Measurements from ENCODE around the gene USP10.

USP10 gene

GRCh38 chr16:84827897-84828296, 128.1 kb downstream of the USP10 start:
- Histone ChIP-seq H3K9ac (ENCODE audit: low read depth, low read length) (no peak overlapping the region), H3K4me3 (ENCODE audit: low read depth, low read length) (no peak overlapping the region), H3K36me3 (ENCODE audit: control insufficient read depth, insufficient read depth, low read length) (no peaks in the 10 kb centered on the region), H3K27me3 (ENCODE audit: control insufficient read depth, insufficient read depth, low read length) (no peaks in the 10 kb centered on the region), H3K4me1 (ENCODE audit: control insufficient read depth, insufficient read depth, low read length) (no peaks in the 10 kb centered on the region), H3K9me3 (ENCODE audit: control insufficient read depth, insufficient read depth, low read length) (no peaks in the 10 kb centered on the region)

- H3K4me3 ChIP-seq (ENCODE audit: low read depth, low read length): no peak overlapping the region
- H3K36me3 ChIP-seq (ENCODE audit: control insufficient read depth, insufficient read depth, low read length): no peaks in the 10 kb centered on the region
- no peak overlapping the region for H3K9ac ChIP-seq (ENCODE audit: low read depth, low read length)
- no peaks in the 10 kb centered on the region for H3K4me1 ChIP-seq (ENCODE audit: control insufficient read depth, insufficient read depth, low read length)
- H3K27me3 ChIP-seq (ENCODE audit: control insufficient read depth, insufficient read depth, low read length): no peaks in the 10 kb centered on the region
- H3K9me3 ChIP-seq (ENCODE audit: control insufficient read depth, insufficient read depth, low read length): no peaks in the 10 kb centered on the region
Measured at GRCh38 chr16:84828322-84828721, 128.5 kb downstream of the USP10 start.
